Thoracic aorta (tissue), 2 donors: Measurements from ENCODE around the gene PNPLA8. TPM values are rescaled to one million over a fixed set of nuclear protein-coding genes. Genes with fewer than 3 reads are reported as not detected.

ENCODE experiments used
- ATAC-seq: fragments of 150-250 bp; one replicate; pipeline ENCODE4 v1.8.0; 2017; ENCODE audit warnings: low read depth; ENCODE audit not compliant: insufficient number of reproducible peaks, low FRiP score
- DNase-seq: peaks from one replicate; pipeline ENCODE4 v3.0.0-alpha.2; 2020; ENCODE audit warnings: low spot score
- H3K27ac ChIP-seq, 2 donors: fragments of 200-600 bp; sonication (generic); 1 replicate in 1 of 2; 2 replicates in 1 of 2; pipeline ENCODE4 v1.5.1; 2016; ENCODE audit warnings: mild to moderate bottlenecking in 2 of 2, moderate library complexity in 2 of 2
- H3K27me3 ChIP-seq: fragments of 200-600 bp; sonication (generic); replicated peaks from 2 replicates; pipeline ENCODE4 v1.6.0; 2016; ENCODE audit warnings: mild to moderate bottlenecking; ENCODE audit not compliant: insufficient read depth
- H3K36me3 ChIP-seq: fragments of 200-600 bp; sonication (generic); one replicate; pipeline ENCODE4 v1.5.1; 2016
- H3K4me1 ChIP-seq, 2 donors: fragments of 200-600 bp; sonication (generic); 1 replicate in 1 of 2; 2 replicates in 1 of 2; pipeline versions ENCODE4 v1.5.1 to v1.6.0; 2016; ENCODE audit warnings: low read depth in 2 of 2, mild to moderate bottlenecking in 1 of 2; ENCODE audit not compliant: control insufficient read depth in 1 of 2
- H3K4me3 ChIP-seq: fragments of 200-600 bp; sonication (generic); 2 replicates; pipeline ENCODE4 v1.5.1; 2016; ENCODE audit warnings: mild to moderate bottlenecking
- H3K9me3 ChIP-seq: fragments of 200-600 bp; sonication (generic); 2 replicates; pipeline ENCODE4 v1.5.1; 2016
- total RNA-seq, 2 donors: library from RNA; depleted of rRNA; stranded (reverse); fragments of >200 nt; gene quantifications; one replicate each; pipeline versions ENCODE4 v1.1.0 to v1.2.3, GENCODE V29; 2016
- TF ChIP-seq, protein P1 (sequence below): fragments of 200-600 bp; sonication (generic); IDR thresholded peaks from one replicate; pipeline ENCODE4 v1.5.1; 2019; ENCODE audit warnings: antibody characterized with exemption

The PNPLA8 gene
- total RNA-seq, 2 donors from 2014 or later: 29.6 to 45.8 TPM

DNA sequence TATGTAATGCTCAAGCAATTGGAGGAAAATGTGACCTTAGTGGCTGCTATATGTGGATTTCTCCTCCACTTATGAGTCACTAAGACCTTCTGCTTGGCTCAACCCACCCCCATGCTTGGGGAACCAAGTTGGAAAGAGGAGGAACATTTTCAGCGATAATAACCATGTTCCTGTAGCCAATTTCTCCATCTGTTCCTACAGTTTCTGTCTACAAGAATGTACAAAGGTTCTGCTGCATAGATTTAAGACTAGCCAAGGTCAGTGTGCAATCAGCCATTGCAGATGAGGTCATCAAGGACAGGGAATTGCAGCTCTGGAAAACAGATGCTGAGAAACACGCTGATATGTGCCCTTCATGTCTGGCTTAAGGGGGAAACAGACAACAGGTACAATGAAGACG, 64.1 kb downstream of the PNPLA8 start:
- Histone ChIP-seq H3K4me1 (no peaks in the 10 kb centered on the region), H3K27me3 (peaks cover 6% of the 10 kb centered on the region), H3K9me3 (no peaks in the 10 kb centered on the region), H3K4me3 (no peak overlapping the region), H3K36me3 (no peaks in the 10 kb centered on the region), H3K27ac (no peak overlapping the region)
- TF ChIP-seq, protein P1, sequence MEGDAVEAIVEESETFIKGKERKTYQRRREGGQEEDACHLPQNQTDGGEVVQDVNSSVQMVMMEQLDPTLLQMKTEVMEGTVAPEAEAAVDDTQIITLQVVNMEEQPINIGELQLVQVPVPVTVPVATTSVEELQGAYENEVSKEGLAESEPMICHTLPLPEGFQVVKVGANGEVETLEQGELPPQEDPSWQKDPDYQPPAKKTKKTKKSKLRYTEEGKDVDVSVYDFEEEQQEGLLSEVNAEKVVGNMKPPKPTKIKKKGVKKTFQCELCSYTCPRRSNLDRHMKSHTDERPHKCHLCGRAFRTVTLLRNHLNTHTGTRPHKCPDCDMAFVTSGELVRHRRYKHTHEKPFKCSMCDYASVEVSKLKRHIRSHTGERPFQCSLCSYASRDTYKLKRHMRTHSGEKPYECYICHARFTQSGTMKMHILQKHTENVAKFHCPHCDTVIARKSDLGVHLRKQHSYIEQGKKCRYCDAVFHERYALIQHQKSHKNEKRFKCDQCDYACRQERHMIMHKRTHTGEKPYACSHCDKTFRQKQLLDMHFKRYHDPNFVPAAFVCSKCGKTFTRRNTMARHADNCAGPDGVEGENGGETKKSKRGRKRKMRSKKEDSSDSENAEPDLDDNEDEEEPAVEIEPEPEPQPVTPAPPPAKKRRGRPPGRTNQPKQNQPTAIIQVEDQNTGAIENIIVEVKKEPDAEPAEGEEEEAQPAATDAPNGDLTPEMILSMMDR: no peak
- ATAC-seq (no peak), DNase-seq (no peak)

DNA sequence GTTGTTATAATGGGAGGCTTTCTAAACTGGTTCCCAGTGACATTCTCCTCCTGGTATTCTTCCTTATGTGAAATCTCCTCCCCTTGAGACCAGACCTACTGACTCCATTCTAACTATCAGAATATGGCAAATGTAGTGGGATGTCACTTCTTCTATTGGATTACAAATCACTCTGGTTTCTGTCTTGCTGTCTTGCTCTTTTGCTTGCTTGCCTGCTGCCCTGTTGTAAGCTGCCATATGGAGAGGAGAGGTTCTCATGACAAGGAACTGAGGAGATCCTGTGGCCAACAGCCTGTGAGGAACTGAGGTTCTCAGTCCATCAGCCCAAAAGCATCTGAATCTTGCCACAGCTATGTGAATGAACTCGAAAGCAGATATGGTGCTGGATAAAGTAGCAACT, 65.0 kb downstream of the PNPLA8 start:
- peaks cover 0 to 1% of the 10 kb centered on the region in 2 donors for H3K4me1 ChIP-seq
- no peak overlapping the region for H3K27ac ChIP-seq
- DNase-seq (no peak), ATAC-seq (no peak)
- TF ChIP-seq, protein P1: no peak
- no peak overlapping the region for H3K4me3 ChIP-seq
- no peaks in the 10 kb centered on the region for H3K36me3 ChIP-seq
- H3K27me3 ChIP-seq: peaks cover 6% of the 10 kb centered on the region
- no peaks in the 10 kb centered on the region for H3K9me3 ChIP-seq

DNA sequence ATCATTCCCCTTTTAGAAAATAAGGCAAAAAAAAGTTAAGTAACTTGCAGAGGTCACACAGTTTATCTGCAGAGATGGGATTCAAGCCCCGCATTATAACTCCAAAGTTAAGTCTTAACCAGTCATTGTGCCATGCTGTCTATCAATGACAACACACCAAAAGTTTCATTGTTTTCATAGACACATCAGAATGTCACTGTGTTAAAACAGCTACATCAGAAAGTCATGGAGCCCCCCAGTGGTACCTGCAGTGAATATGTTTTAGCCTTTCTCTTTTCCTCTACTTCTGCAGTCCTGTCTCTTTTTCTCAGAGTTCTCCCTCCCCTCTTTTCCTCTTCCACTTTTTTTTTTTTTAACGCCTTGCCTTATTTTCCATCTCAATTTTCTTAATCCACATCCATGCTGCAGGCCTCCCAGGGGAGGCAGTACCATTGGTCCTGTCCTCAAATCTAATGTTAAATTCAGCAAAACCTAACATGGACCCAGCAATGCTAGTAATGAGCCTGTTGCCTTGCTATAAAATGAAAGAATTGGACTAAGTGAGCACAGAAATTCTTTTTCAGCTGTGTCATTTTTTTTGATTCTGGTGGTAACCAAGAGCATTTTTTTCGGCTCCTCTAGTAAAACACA, 65.9 kb downstream of the PNPLA8 start:
- Histone ChIP-seq H3K27me3 (peaks cover 6% of the 10 kb centered on the region), H3K36me3 (no peaks in the 10 kb centered on the region), H3K27ac (no peak overlapping the region), H3K4me3 (no peak overlapping the region), H3K9me3 (no peaks in the 10 kb centered on the region), H3K4me1 (peaks cover 7 to 10% of the 10 kb centered on the region in 2 donors)
- DNase-seq: no peak
- TF ChIP-seq, protein P1: no peak
- ATAC-seq: no peak

DNA sequence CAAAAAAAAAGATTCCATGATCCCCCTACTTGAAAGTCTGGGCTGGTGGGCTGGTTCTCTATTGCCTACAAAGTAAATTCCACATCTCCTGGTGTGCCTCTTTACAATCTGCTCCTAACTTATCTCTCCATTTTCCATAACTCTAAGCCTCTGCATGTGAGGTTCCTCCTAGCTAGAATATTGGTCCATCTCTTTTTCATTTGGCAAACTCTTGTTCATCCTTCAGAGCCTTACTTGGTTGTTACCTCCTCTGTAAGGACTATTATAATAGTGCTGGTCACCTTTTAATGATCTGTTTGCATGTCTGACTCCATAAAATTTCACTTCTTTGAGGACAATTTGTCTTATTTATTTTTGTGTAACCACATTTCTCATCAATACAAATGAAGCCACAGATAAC, 68.1 kb downstream of the PNPLA8 start:
- H3K36me3 ChIP-seq: no peaks in the 10 kb centered on the region
- TF ChIP-seq, protein P1: no peak
- H3K4me3 ChIP-seq: no peak overlapping the region
- no peak for DNase-seq
- ATAC-seq: no peak
- peaks cover 6% of the 10 kb centered on the region for H3K27me3 ChIP-seq
- no peak overlapping the region for H3K27ac ChIP-seq
- no peaks in the 10 kb centered on the region for H3K9me3 ChIP-seq
- peaks cover 10 to 17% of the 10 kb centered on the region in 2 donors for H3K4me1 ChIP-seq

DNA sequence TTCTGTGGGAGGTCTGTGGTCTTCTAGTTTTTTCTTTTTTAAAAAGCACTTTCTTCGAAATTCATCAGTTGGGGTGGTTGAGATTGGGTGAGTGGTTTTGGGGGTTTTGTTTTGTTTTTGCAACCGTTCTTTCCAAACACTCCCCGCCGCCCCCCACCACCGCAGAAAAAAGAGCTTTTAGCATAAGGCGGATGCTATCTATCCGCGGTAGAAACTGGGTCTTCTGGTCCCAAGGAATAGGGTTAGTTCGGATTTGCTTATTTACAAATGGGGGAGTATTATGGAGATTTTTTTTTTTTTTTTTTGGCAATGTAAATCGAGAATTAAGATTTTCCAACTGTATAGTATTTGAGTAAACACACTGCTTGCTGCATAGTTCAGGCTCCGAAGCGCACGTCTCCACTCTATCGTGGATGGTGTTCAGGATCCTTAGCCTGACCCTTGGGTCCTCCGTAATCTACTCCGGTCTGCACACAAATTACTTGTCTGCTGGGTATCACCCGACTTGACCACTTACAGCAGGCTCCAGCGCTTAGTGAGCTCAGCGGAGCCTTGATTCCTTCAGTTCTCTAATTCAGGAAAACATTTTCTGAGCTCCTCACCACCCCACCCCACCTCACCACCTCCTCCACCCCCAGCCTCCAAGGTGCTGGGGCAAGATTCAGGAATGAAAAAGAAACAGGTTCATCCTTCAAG, 68.9 kb downstream of the PNPLA8 start:
- Histone ChIP-seq H3K36me3 (no peaks in the 10 kb centered on the region), H3K9me3 (no peaks in the 10 kb centered on the region), H3K27me3 (peaks cover 8% of the 10 kb centered on the region), H3K4me1 (peaks cover 10 to 17% of the 10 kb centered on the region in 2 donors), H3K27ac (no peak overlapping the region), H3K4me3 (peak overlapping the region; percentile 73)
- TF ChIP-seq, protein P1: no peak
- ATAC-seq (no peak), DNase-seq (no peak)
